NCI-H748 (cell line): ENCODE measurements around the gene TRIO.
"Not testable (repeated sequence)": the region's sequence is repeated elsewhere in the genome, so short reads cannot be mapped to it uniquely, and the experiment has no call there.

Source experiments
- DNase-seq: peaks from one replicate; lab custom pipeline; 2025; ENCODE audit not compliant: unreplicated experiment; lab: John Stamatoyannopoulos, UW

TRIO gene

DNA sequence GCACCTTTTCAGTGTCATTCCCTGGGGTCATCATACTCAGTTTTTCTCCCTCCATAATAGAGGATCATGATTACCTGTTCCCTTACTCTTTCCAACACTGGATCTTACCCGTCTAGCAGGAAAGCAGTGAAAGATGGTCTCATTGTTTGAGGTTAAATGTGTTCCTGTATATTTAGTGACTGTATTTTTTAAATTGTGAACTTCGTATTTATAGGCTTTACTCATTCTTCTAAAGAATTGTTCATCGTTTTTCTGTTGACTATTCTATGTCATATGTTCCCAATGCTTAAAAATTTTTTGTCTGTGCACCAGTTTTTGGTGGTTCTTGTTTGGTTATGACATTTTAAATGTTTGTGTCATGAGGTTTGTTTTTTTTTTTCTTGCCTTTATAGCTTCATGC is 233.6 kb downstream of the TRIO start:
- no peak for DNase-seq

DNA sequence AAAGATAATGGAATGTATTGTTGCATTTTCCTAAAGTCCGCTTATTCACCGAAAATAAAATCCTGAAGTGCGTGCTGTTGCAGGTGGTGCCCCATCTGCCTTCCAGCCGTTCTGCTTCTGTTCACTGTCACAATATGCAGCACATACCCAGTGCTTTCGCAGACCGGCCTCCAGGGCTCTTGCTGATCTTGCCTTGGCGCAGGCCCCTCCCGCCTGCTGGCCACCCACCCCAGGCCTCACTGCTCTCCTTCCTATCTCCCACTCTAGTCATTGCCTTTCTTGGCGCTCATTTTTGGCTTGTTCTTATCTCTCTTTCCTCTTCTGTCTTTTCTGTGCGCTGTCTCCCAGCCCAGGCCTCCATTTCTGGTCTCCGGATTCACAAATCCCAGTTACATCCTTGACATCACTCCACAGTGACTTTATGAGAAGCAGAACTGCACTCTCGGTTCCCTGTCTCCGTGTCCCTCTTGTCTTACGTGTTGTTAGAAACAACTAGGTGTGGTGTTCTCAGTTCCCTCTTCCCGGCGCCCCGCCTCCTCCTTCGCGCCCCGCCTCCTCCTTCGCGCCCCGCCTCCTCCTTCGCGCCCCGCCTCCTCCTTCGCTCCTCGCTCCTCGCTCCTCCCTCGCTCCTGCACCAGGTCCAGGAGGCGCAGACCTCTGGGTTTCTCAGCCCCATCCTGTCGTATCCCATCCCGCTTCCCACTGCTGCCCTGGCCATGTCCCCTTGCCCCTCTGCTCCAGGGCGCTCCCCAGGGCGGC is 236.8 kb downstream of the TRIO start:
- DNase-seq = no peak

DNA sequence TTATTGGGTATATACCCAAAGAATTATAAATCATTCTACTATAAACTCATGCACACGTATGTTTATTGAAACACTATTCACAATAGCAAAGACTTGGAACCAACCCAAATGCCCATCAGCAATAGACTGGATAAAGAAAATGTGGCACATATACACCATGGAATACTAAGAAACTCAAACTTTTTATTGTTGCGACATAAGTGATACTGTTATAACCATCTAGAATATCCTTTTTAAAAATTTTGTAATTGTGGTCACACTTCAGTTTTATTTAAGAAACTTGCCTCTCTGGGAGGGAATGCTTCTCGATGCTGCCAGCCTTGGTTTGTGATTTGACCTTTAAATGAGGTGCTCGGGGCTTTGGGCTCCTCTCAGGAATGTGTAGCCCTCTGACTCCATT is 237.6 kb downstream of the TRIO start:
- DNase-seq = no peak

DNA sequence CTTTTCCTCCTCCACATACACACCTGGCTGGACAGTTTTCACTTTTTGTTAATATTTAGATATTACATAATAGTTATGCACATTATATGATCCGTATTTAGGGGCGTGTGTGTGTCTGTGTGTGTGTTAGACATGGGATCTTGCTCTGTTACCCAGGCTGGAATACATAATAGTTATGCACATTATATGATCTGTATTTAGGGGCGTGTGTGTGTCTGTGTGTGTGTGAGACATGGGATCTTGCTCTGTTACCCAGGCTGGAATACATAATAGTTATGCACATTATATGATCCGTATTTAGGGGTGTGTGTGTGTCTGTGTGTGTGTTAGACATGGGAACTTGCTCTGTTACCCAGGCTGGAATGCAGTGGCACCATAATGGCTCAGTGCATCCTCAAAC is 239.5 kb downstream of the TRIO start:
- no peak for DNase-seq

DNA sequence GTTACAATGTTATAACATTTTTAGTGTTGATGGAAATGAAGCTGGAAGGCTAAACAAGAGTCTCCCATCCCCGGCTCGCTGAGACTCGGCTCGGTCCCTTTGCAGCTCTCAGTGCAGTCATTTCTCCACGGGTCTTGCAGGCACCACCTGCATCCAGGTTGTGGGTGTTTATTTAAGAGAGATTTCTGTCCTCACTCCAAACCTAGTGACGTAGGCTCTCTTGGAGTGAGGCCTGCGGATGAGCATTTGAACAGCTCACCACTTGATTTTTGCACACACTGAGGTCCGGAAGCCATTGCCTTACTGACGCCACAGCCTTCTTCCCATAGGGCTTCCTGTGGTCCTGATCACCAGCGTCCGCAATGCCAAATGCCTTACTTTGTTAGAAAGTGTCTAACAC is 240.8 kb downstream of the TRIO start:
- no peak for DNase-seq

DNA sequence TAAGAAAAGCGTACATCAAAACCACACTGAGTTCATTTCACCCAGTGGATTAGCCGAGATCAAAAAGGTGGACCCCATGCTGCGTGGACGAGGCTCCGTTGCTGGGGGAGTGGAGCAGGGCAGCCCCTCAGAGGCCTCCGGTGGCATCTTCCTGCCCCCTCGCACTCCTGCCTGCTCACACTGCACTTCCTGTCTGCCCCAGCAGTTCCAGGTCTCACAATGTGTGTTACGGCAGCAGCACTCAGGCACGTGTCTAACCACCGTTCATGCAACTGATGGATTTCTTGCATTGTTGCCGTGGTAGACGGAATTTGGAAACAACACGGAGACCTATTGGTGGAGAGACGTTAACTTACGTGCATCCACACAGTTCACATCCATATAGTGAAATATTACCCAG is 241.9 kb downstream of the TRIO start:
- no peak for DNase-seq

DNA sequence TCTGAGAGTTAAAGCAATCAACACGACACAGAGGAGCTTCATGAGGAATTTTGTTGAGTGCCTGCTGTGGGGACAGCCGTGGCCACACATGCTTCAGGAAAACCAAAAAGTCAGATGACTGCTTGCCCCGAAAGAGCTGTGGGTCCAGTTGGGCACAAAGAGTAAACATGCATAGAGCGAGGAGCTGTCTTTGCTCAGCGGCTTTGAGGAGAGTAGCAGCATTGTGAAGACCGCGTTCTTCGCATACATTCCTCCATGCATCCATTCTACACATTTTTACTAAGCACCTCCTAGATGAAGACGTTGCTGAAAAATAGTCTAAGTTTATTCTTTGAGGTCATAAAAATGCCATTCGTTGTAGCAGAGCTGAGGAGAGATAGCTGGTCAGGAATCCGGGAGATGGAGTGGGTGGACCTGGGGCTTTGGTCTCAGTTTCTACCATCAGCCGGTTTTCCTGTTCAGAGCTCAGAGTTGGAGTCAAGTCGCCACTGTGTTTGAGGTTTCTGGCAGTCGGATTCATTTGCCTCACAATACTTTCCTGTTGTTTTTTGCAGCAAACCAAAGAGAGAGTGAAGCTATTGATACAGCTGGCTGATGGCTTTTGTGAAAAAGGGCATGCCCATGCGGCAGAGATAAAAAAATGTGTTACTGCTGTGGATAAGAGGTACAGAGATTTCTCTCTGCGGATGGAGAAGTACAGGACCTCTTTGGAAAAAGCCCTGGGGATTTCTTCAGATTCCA is 243.9 kb downstream of the TRIO start:
- no peak for DNase-seq

DNA sequence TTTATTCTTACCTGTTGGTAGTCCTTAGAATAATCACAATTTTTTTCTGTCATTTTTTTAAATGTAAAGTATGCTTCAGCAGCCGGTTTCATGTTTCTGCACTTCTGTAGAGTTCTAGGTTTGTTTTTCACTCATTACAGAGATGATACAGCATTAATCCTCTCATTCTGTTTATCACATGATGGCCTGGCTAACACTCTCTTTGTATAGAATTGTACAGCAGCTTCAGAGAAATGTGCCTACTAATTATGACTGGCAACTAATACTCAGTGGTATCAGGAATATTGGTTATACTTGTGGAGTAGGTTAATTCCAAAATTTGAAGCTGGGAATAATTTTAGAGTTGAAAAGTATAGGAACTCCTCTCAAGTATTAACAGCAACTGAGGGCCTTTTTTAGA is 245.6 kb downstream of the TRIO start:
- no peak for DNase-seq

DNA sequence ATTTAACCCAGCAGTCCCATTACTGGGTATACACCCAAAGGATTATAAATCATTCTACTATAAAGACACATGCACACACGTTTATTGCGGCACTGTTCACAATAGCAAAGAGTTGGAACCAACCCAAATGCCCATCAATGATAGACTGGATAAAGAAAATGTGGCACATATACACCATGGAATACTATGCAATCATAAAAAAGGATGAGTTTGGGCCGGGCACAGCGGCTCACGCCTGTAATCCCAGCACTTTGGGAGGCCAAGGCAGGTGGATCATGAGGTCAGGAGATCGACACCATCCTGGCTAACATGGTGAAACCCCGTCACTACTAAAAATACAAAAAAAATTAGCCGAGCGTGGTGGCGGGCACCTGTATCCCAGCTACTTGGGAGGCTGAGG is 249.4 kb downstream of the TRIO start:
- not testable (repeated sequence) for DNase-seq

DNA sequence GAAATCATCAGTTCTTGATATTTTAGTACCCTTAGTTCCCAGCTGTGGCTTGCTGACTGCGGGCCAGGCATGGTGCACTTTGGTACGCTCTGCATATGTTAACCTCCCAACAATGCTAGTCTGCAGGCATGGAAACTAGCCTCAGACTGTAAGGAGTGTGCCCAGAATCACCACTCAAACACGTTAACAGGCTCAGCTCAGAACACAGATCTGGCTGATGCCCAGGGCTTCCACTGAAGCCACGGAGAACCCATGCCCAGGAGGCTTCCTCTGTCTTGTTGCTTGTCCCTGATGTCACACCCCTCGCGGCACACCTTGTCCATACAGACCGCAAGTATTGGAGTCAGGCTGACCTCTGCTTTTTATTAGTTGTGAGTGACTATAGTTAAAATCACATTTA is 251.2 kb downstream of the TRIO start:
- no peak for DNase-seq

DNA sequence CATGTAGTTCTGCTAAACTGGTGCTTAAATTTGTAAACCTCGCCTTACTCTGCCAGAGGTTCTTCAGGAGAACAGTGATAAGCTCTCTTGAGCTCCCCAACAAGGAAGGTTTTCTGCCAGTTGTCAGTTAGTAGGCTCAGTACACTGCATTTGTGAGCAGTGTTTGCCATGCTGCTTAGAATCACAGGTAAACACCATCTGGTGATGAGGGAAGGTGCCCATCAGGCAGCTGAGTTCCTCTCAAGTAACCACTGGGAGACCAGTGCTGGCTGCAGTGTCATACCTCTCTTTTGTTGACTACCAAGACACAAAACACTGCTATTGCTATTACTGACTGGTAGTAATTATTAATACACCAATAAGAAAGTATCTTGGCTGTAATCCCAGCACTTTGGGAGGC is 252.3 kb downstream of the TRIO start:
- DNase-seq = peak; percentile 45

DNA sequence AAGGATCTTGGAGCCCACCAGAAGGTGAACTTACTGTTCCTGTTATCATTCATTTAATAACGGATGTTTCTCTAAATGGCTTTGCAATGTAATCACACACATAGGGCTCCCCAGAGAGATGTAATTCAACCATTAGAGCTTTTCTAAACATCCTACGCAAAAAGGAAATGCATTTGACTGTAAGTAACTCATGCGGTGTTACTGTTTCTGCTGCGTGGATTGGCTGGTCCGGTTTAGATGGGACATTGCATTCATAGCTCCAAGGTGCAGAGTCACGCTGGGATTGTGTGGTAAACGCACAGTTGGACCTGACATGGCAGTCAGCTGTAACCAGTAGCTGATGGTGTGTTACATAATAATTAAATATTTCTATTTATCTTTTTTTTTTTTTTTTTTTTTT is 252.9 kb downstream of the TRIO start:
- DNase-seq = peak; percentile 32

DNA sequence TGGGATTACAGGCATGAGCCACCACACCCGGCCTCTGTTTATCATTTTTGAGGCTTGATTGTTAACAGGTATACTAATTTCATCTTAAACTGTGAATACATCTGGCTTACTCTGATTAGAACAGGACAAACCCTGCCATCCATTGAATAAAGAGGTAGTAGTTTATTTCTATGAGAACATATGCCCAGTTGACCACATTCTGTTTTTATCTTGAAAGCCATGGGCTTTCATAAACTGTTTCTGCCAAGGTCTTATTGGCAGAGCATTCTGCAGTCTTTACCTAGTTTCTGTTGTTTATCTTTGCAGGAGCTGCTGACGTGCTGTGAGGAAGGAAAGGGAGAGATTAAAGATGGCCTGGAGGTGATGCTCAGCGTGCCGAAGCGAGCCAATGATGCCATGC is 253.6 kb downstream of the TRIO start:
- DNase-seq = no peak

DNA sequence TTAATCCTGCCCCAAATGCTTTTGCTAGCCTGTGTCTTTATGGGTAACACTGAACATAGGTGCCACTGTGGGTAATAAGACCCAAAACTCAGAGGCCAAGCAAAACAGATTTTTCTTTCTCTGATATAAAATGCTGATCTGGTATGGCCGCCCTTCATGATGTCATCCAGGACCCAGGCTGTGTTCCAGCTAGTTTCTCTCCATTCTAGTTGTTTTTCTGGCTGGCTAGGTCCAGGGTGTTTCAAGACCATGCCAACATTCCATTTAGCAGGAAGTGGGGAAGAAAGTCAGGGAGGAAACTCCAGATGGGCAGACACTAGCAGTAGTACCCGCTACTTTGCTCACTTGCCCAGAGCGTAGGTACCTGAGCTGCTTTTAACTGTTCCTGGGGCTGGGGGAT is 254.6 kb downstream of the TRIO start:
- no peak for DNase-seq

DNA sequence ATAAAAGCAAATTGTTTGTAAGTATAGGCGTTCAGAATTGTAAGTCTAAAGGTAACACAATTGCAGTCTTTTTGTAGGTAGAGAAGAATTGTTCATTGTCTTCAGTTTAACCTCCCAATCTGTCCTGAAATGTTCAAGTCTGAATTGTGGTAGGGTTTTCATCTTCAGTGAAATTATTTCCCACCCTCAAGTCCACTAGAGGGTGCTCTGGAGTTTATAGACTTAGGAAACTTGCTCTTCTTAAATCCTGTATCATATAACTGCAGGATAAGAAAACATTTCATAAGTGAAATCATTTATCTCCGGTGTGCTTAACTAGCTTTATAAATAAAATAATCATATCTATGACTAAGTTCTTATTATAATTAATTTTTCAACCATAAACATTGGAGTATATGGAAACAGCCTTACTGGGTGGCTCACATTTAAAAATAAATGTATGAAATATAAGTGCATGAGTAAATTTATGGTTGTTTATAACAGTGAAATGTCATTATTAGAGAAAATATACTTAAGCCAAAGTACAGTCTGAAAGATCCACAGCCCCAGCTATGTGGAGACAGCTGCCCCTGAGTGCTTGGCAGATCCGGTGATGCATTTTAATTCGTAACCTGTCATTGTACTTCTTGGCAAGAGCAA is 256.0 kb downstream of the TRIO start:
- peak; percentile 89 for DNase-seq

DNA sequence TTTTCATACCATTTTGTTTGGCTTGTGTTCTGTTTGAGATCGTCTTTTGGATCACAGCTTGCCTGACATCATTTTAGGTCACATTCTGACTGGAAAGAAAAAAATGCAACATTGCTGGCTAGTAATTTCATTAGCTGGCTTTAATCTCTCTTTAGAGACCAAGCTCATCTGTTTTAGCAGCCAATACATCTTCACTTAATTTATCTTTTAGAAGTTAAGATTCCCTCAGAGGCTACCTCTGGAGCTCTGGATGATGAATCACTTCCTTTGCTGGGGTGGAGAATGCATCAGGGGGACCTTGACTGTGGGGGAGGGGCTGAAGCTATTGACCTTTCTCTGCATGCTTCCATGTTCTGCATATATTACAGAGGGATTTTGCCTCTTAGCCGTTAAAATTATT is 256.9 kb downstream of the TRIO start:
- DNase-seq = no peak

DNA sequence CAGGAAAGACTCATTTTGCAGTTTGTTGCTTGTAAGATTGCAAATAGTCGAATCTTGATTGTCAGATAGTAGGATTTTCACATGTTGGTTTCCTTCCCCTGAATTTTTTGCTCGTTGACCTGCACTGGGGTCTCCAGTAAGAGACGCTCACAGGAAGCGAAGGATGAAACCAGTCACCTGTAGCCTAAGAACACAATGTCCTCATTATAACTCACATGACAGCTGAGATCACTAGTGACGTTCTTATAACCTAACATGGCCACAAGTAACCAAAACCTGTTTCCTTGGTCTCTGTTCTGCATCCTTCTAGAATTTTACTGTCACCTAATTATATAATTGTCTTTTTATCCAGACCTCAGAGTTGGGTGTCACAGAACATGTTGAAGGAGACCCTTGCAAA is 257.5 kb downstream of the TRIO start:
- no peak for DNase-seq

DNA sequence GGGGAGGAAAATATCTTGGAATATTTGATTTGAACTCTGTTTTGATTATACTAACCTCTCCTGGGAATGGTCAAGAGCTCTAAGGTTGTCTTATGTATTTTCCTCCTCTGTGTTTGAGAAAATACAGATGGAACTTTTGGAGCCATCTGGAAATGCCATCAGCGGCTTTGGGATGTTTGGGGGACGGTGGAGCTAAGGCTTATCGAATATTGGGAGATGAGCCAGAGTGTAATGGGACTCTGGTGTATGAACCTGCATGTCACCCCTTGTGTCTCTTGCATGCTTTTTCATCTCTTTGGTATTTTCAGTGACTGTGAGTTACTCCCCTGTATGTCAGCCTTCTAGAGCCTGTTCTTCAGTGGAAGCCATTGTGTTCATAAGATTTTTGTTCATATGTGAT is 258.5 kb downstream of the TRIO start:
- DNase-seq = no peak

DNA sequence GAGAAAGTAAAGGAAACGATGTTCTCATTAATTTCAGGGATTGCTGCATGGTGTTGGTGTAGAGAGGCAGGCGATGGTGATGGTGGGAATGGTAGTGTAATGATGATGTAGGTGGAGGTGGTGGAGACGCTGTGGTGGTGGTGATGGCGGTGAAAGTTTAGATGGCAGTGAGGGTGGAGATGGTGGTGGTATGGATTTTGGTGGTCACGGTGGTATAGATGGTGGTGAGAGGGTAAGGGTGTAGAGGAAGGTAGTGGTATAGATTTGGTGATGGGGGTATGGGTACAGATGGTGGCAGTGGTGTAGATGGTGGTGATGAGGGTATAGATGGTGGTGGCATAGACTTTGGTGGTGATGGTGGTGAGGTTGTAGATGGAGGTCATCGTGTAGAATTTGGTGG is 259.3 kb downstream of the TRIO start:
- DNase-seq = no peak

DNA sequence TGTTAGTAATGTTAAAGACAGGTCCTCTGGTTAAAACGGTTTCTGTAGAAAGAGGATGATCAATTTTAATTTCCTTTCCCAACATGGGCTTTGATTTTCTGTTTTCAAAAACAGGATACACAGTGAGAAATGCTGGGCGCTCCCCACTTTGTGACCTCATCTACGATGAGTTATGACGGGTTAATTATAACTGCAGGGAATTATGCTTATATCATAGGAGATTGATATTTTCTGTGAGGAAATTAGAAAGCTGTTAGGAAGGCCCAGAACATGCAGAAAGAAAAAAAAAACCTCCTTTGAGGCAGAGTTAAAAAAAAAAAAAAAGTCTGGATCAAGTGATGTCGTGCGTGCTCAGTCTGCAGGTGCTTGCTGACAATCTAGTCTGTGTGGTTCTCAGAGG is 261.6 kb downstream of the TRIO start:
- DNase-seq = no peak

DNA sequence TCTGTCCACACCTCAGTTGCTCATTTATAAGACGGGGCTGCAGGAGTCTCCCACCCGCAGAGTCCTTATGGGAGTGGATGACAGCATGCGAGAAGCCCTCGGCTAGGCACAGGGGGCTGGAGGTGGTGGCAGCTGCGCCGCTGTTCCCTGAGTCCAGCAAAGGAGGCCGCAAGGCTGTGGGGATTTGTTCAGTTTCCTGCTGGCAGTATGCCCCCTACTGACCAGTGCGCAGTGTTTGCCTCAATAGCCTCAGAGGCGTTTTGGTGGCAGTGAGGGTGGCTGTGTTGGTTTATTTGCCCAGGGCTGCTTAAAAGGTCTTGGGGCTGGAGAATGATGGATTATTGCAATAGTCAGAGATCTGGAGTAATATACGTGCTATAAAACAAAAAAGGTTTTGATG is 262.1 kb downstream of the TRIO start:
- peak; percentile 44 for DNase-seq
